Ascending aorta (tissue), 2 donors: ENCODE results near the gene GNG11. TPM values are rescaled to one million over a fixed set of nuclear protein-coding genes. Genes with fewer than 3 reads are reported as not detected.

Experiments used
- DNase-seq, 2 donors: peaks; one replicate each; pipeline ENCODE4 v3.0.0-alpha.2; 2019; ENCODE audit warnings: low spot score in 2 of 2
- H3K27ac ChIP-seq, 2 donors: fragments of 200-600 bp; sonication (generic); one replicate each; pipeline ENCODE4 v1.5.1; 2016 to 2017; ENCODE audit warnings: mild to moderate bottlenecking in 1 of 2
- H3K27me3 ChIP-seq: fragments of 200-600 bp; sonication (generic); one replicate; pipeline ENCODE4 v1.5.1; 2017
- H3K36me3 ChIP-seq, 2 donors: fragments of 200-600 bp; sonication (generic); one replicate each; pipeline ENCODE4 v1.5.1; 2016
- H3K4me1 ChIP-seq, 2 donors: fragments of 200-600 bp; sonication (generic); one replicate each; pipeline ENCODE4 v1.5.1; 2016 to 2017; ENCODE audit warnings: mild to moderate bottlenecking in 1 of 2
- H3K4me3 ChIP-seq, 2 donors: fragments of 200-600 bp; sonication (generic); one replicate each; pipeline ENCODE4 v1.5.1; 2016 to 2017; ENCODE audit warnings: mild to moderate bottlenecking in 1 of 2
- H3K9me3 ChIP-seq, 2 donors: fragments of 200-600 bp; sonication (generic); one replicate each; pipeline ENCODE4 v1.5.1; 2016
- intact Hi-C: fragments of 100-400 bp; cut with DNase I; formaldehyde crosslinking; loops from one replicate; pipeline ENCODE4 v1.15.1; 2023
- total RNA-seq: library from RNA; depleted of rRNA; stranded (reverse); fragments of >200 nt; gene quantifications from one replicate; pipeline ENCODE4 v1.1.0, GENCODE V29; 2016
- TF ChIP-seq, protein P1 (sequence below), 3 experiments: fragments of 200-600 bp in 2 of 3; fragments of 450-650 bp in 1 of 3; sonication (generic) in 2 of 3; IDR thresholded peaks; one replicate each; pipeline ENCODE4 v1.5.1; 2016 to 2019; ENCODE audit warnings: antibody characterized with exemption in 3 of 3, mild to moderate bottlenecking in 1 of 3, moderate library complexity in 1 of 3

The GNG11 gene
- total RNA-seq, 1 donor from 2014 or later = 28.4 TPM

- Histone ChIP-seq H3K36me3 (no peaks in the 10 kb centered on the region), H3K4me3 (no peak overlapping the region), H3K27ac (no peak overlapping the region), H3K4me1 (no peaks in the 10 kb centered on the region), H3K9me3 (no peaks in the 10 kb centered on the region), H3K27me3 (no peaks in the 10 kb centered on the region)
- TF ChIP-seq, protein P1, sequence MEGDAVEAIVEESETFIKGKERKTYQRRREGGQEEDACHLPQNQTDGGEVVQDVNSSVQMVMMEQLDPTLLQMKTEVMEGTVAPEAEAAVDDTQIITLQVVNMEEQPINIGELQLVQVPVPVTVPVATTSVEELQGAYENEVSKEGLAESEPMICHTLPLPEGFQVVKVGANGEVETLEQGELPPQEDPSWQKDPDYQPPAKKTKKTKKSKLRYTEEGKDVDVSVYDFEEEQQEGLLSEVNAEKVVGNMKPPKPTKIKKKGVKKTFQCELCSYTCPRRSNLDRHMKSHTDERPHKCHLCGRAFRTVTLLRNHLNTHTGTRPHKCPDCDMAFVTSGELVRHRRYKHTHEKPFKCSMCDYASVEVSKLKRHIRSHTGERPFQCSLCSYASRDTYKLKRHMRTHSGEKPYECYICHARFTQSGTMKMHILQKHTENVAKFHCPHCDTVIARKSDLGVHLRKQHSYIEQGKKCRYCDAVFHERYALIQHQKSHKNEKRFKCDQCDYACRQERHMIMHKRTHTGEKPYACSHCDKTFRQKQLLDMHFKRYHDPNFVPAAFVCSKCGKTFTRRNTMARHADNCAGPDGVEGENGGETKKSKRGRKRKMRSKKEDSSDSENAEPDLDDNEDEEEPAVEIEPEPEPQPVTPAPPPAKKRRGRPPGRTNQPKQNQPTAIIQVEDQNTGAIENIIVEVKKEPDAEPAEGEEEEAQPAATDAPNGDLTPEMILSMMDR (IDR thresholded peaks at IDR 0.05) = no peak
- intact Hi-C loops = no loop called here
- DNase-seq = no peak
These were observed 43.3 kb downstream of the GNG11 start for GRCh38 chr7:93964813-93965212.

DNA sequence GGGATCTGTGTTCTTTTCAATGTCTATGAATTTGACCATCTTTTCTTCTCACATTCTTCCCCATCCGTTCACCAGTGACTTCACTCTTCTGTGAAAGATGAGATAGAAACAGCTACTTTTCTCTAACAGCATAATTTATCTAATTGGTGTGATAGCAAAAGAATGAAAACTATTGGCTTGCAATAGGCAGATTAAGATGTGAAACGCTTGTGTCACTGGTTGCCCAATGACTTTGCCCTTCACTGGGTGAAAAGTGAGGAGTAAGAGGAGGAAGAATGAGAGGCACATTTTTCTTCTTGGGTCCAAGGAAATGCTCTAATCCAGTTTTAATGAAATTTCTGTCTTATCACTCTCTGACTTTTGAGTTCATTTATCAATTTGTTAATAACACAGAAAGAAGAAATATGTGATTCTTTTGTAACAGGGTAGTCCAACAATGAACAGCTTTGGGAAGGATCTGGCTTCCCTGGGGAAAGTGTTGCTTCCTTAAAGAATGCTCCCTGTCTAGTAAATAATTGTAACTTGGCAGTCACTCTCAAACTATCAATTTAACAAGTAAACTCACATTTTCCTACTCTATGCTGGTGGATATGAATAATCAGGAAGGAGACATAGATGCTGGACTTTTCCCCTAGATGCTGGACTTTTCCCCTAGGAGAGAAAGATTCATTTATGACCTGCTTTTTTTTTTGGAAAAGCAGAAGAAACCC lies 47.5 kb downstream of the GNG11 start:
- Histone ChIP-seq H3K36me3 (no peaks in the 10 kb centered on the region), H3K27ac (no peak overlapping the region), H3K4me3 (no peak overlapping the region), H3K27me3 (no peaks in the 10 kb centered on the region), H3K9me3 (no peaks in the 10 kb centered on the region), H3K4me1 (no peaks in the 10 kb centered on the region)
- intact Hi-C loops = no loop called here
- DNase-seq = no peak
- TF ChIP-seq, protein P1 (IDR thresholded peaks at IDR 0.05) = no peak

DNA sequence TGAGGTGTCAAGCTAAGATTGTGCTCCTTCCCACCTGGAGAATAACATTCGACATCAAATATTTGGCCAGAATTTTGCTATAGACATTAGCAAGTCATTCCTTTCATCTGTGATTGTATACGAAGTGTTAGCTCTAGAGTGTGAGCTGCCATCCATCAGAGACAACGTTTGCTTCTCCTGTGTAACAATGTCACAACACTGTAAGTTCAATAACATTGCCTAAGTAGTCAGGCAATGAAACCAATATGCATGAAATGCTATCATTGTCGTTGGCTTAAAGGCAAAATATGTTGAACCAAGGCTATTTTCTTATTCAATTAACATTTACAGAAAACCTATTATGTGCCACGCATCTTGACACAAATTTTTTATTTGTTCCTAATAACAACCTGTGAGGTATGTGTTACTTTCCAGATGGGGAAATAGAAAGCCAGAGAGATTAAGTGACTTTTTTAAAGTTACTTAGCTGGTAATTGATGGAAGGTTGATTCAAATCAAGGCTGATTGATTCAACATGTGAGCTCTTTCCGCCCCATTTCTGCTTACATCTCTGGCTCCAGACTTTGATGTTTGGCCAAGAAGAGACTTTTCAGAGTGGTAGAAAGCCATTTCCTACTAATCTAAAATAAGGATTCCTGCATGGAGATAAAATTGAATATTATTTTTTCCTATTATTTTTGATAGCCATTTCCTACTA lies 50.6 kb downstream of the GNG11 start:
- no peaks in the 10 kb centered on the region for H3K4me1 ChIP-seq
- no peaks in the 10 kb centered on the region for H3K9me3 ChIP-seq
- no peaks in the 10 kb centered on the region for H3K36me3 ChIP-seq
- no peak for DNase-seq
- no peaks in the 10 kb centered on the region for H3K27me3 ChIP-seq
- intact Hi-C loops = no loop called here
- TF ChIP-seq, protein P1 (IDR thresholded peaks at IDR 0.05) = no peak
- no peak overlapping the region for H3K27ac ChIP-seq
- no peak overlapping the region for H3K4me3 ChIP-seq

- intact Hi-C loops = no loop called here
- Histone ChIP-seq H3K9me3 (no peaks in the 10 kb centered on the region), H3K27ac (no peak overlapping the region), H3K4me1 (no peaks in the 10 kb centered on the region), H3K4me3 (no peak overlapping the region), H3K27me3 (no peaks in the 10 kb centered on the region), H3K36me3 (no peaks in the 10 kb centered on the region)
- DNase-seq = no peak
- TF ChIP-seq, protein P1 (IDR thresholded peaks at IDR 0.05) = no peak
These were observed 51.6 kb downstream of the GNG11 start for GRCh38 chr7:93973134-93973533.

- intact Hi-C loops = no loop called here
- H3K4me3 ChIP-seq = no peak overlapping the region
- no peaks in the 10 kb centered on the region for H3K36me3 ChIP-seq
- H3K9me3 ChIP-seq = no peaks in the 10 kb centered on the region
- no peaks in the 10 kb centered on the region for H3K4me1 ChIP-seq
- TF ChIP-seq, protein P1 (IDR thresholded peaks at IDR 0.05) = no peak
- H3K27ac ChIP-seq = no peak overlapping the region
- no peaks in the 10 kb centered on the region for H3K27me3 ChIP-seq
- DNase-seq = no peak
These were observed 55.8 kb downstream of the GNG11 start for GRCh38 chr7:93977211-93977950.

Other genes with a start within 250 kb of the GNG11 start
- not detected for gene TFPI2, start 31.0 kb upstream of the GNG11 start, total RNA-seq
- not detected for gene GNGT1, start 15.2 kb upstream of the GNG11 start, total RNA-seq
- 2.4 TPM for gene BET1, start 82.6 kb downstream of the GNG11 start, total RNA-seq